ENCODE measurements around the gene KLC1. TPM values are rescaled to one million over a fixed set of nuclear protein-coding genes. Genes with fewer than 3 reads are reported as not detected.

KLC1 gene
- total RNA-seq, 1 experiment from 2014 or later = 306 TPM

GRCh38 chr14:103702095-103702494, 73.1 kb downstream of the KLC1 start:
- no TSS peak for BruUV-seq (replicated peaks)
- Histone ChIP-seq H2AFZ (ENCODE audit: low read length) (no peak overlapping the region), H3F3A (ENCODE audit: low read length, unreplicated experiment) (peaks cover 6% of the 10 kb centered on the region), H3K79me2 (ENCODE audit: low read length) (no peaks in the 10 kb centered on the region), H3K9ac (ENCODE audit: low read length) (no peak overlapping the region), H4K20me1 (ENCODE audit: low read length) (peaks cover 5% of the 10 kb centered on the region; the same call in 1 of the 2 replicates), H3K9me2 (replicated peaks; ENCODE audit: low read length) (no peaks in the 10 kb centered on the region), H3K27ac (ENCODE audit: low read length) (no peak overlapping the region), H3K4me1 (ENCODE audit: insufficient read depth, low read length) (no peaks in the 10 kb centered on the region), H3K4me3 (ENCODE audit: low read length) (no peak overlapping the region), H3K9me3 (ENCODE audit: low read length) (no peaks in the 10 kb centered on the region), H3K4me2 (ENCODE audit: low read length) (no peak overlapping the region), H3K36me3 (ENCODE audit: low read depth, low read length) (peaks cover 27% of the 10 kb centered on the region; the same call in 1 of the 2 replicates), H3K27me3 (ENCODE audit: low read length) (no peaks in the 10 kb centered on the region)
- ChIA-PET CTCF (no interaction called here), POLR2A (ENCODE audit: unreplicated experiment) (no interaction called here)
- DNase-seq (no peak), ATAC-seq (no peak)
- intact Hi-C loops (cut with micrococcal nuclease) = no loop called here
- TF ChIP-seq, protein P1, sequence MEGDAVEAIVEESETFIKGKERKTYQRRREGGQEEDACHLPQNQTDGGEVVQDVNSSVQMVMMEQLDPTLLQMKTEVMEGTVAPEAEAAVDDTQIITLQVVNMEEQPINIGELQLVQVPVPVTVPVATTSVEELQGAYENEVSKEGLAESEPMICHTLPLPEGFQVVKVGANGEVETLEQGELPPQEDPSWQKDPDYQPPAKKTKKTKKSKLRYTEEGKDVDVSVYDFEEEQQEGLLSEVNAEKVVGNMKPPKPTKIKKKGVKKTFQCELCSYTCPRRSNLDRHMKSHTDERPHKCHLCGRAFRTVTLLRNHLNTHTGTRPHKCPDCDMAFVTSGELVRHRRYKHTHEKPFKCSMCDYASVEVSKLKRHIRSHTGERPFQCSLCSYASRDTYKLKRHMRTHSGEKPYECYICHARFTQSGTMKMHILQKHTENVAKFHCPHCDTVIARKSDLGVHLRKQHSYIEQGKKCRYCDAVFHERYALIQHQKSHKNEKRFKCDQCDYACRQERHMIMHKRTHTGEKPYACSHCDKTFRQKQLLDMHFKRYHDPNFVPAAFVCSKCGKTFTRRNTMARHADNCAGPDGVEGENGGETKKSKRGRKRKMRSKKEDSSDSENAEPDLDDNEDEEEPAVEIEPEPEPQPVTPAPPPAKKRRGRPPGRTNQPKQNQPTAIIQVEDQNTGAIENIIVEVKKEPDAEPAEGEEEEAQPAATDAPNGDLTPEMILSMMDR (conservative IDR thresholded peaks at IDR 0.05; ENCODE audit: low read depth, low read length) = no peak
- no peak for TF ChIP-seq EZH2 (IDR thresholded peaks at IDR 0.05; ENCODE audit: low read length, unreplicated experiment)
- TF ChIP-seq EZH2phosphoT487 (IDR thresholded peaks at IDR 0.05; ENCODE audit: borderline replicate concordance, low read length) = no peak

- intact Hi-C loops (cut with micrococcal nuclease) = no loop called here
- Histone ChIP-seq H3K4me1 (ENCODE audit: insufficient read depth, low read length) (no peaks in the 10 kb centered on the region), H2AFZ (ENCODE audit: low read length) (no peak overlapping the region), H3K27ac (ENCODE audit: low read length) (no peak overlapping the region), H3K4me2 (ENCODE audit: low read length) (no peak overlapping the region), H3K27me3 (ENCODE audit: low read length) (no peaks in the 10 kb centered on the region), H3K4me3 (ENCODE audit: low read length) (no peak overlapping the region), H3F3A (ENCODE audit: low read length, unreplicated experiment) (peaks cover 3% of the 10 kb centered on the region), H3K9ac (ENCODE audit: low read length) (no peak overlapping the region), H3K36me3 (ENCODE audit: low read depth, low read length) (peaks cover 24% of the 10 kb centered on the region; the same call in 1 of the 2 replicates), H4K20me1 (ENCODE audit: low read length) (no peaks in the 10 kb centered on the region), H3K9me3 (ENCODE audit: low read length) (no peaks in the 10 kb centered on the region), H3K79me2 (ENCODE audit: low read length) (no peaks in the 10 kb centered on the region), H3K9me2 (replicated peaks; ENCODE audit: low read length) (no peaks in the 10 kb centered on the region)
- TF ChIP-seq, protein P1 (conservative IDR thresholded peaks at IDR 0.05; ENCODE audit: low read depth, low read length) = no peak
- TF ChIP-seq EZH2phosphoT487 (IDR thresholded peaks at IDR 0.05; ENCODE audit: borderline replicate concordance, low read length) = no peak
- TF ChIP-seq EZH2 (IDR thresholded peaks at IDR 0.05; ENCODE audit: low read length, unreplicated experiment) = no peak
- DNase-seq = no peak
- ChIA-PET POLR2A (ENCODE audit: unreplicated experiment) (no interaction called here), CTCF (no interaction called here)
- no peak for ATAC-seq
- BruUV-seq (replicated peaks) = no TSS peak
Observed at GRCh38 chr14:103702497-103703432, 73.8 kb downstream of the KLC1 start.

Measured in PC-3 (cell line).